Hematopoietic multipotent progenitor cell treated with erythropoietin and hydrocortisone succinate and interleukin-3 and kit ligand, for 8 days (in vitro differentiated cells): ENCODE results near the gene TTLL11.
"Not testable (repeated sequence)": the region's sequence is repeated elsewhere in the genome, so short reads cannot be mapped to it uniquely, and the experiment has no call there.

Experiments used
- DNase-seq: peaks from one replicate; pipeline ENCODE4 v3.0.0-alpha.2; 2015

TTLL11 gene

DNA sequence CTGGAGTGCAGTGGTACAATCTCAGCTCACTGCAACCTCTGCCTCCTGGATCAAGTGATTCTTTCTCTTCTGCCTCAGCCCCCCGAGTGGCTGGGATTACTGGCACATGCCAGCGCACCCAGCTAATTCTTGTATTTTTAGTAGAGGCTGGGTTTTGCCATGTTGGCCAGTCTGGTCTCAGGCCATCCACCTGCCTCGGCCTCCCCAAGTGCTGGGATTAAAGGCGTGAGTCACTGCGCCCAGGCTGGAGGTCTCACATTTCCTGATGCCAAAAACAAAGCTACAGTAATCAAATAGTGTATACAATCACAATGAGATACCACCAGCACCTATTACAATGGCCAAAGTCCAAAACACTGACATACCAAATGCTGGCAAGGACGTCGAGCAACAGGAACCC, 51.1 kb downstream of the TTLL11 start:
- DNase-seq: no peak

DNA sequence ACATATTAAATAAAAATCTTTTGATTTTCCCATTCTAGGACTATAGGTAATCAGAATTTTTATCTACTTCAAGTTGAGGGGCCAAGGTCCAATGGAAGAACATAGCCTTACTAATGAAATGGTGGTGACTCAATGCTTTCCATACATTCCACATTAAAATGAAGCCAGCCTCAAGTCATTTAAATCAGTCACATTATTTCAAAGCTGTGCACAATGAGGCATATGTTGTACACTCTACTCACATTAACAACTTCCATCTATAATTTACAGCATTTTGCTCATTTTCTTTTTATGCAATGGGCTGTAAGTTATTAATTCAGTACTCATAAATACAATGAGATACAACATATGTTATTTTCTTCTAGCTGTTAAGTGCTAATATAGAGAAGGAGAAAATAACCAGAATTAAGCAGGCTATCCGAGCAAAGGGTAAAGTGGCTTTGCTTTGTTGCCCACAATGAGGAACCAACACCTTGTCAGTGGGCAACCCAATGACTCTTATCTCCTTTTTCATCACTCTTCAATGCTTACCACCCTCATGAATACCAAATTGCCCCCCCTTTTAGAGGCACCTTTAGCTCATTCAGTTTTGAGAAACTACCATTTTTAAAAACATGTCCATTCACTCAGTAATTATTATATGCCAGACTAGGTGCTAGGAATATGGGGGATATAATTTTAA, 52.4 kb downstream of the TTLL11 start:
- no peak for DNase-seq

DNA sequence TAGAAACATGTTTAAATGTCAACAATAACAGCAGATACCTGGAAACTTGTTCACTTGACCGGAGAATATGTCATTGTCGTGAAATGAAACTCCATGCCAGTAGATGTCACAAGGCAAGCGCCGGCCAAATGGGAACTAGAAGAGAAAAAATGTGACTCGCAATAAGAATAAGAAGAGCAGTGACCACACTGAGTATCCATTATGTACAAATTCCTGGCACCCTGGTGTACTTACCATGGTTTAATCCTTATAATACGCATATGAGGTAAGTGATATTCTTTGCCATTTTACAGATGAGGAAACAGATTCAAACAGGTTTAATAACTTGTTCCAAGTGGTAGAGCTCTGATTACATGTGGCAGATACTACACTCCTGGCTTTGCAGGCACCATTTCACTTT, 53.9 kb downstream of the TTLL11 start:
- DNase-seq: no peak

DNA sequence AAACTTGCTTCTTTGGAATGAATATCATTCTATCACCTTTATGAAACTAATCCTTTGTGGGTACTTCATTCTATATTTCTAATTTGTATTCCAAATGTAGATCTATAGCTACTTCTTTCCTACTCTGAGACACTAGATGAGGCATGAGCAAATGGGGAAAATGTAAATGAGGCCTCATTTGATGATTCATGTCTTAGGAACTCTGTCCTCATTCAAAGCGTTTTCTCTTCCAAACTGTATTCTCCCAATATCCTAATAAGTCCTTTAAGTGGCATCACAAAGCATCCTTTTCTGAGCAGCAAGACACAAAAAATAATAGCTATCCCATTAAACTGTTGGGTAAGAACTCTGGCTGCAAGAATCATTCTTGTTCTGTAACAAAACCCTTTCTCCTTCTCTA, 56.1 kb downstream of the TTLL11 start:
- DNase-seq: no peak

DNA sequence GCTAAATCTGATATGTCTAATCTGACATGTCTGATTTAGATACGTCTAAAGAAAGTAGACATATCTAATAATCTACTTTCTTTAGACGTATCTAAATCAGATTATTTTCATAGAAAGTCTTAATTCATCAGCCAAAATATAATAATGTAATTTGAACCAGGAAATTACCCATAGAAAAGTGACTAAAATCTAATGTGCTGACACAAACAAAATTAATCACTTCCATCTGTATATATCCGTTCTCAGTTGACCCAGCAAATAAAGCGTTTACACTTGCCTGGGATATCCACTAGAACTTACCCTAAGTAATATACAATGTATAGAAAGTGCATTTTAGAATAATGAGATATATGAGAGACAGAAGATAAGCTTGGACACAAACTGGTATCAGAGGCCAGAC, 56.7 kb downstream of the TTLL11 start:
- DNase-seq: no peak

DNA sequence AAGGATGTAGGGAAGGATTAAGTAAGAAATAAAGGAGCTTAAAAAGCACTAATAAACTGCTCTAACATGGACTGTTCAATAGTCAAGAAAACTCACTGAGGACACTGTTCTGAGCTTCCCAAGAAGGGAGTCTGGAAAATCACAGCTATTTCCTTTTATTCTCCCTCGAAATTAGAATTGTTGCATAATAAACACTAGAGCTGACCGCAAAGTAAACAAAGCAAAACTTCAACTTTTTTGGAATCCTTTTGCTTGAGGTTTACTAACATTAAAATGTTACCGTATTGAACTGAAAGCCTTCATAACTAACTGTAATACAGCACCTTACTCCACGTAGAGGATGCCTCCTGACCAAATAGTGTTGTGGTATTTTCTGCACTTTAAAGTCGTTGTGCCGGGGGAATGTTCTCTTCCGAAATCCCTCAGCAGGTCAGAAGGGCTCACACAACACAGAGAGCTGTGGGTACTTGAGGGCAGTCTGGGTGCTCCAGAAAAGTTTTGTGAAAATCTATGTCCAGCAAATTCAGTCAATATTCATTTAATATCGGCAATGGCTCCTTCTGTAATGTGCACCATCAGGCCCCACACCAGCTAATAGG, 59.2 kb downstream of the TTLL11 start:
- no peak for DNase-seq

DNA sequence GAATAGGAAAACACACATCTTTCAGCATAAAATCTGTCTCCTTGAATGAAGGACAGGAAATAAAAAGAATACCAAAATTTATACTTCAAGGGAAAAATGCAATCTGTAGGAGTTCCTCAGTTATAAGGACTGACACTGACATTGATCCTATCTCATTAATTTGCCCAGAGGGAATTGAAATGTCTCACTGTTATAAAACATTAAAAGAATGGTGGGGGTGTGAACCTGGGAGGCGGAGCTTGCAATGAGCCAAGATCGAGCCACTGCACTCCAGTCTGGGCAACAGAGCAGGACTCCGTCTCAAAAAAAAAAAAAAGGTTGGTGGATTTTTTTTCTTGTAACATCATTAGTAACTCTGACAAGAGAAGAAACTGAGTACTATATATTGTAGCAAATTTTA, 60.8 kb downstream of the TTLL11 start:
- no peak for DNase-seq

DNA sequence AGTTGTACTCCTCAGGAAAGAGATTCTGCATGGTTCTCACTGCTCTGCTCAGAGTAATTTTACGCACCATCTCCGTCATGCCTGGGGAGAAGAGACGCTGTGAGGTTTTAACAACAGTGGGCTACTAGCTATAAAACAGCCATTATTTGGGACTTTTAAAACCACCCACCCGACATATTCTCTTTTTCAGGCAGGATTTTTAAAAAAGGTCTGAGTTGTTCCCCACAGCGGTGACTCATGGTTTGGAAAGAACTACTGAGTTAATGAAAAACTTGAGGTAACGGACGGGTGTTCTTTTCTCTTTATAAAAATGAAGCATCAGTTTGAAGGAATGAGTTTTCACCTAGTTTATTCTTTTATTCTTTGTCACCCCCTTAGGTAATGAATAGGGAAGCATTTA, 61.3 kb downstream of the TTLL11 start:
- DNase-seq: no peak

DNA sequence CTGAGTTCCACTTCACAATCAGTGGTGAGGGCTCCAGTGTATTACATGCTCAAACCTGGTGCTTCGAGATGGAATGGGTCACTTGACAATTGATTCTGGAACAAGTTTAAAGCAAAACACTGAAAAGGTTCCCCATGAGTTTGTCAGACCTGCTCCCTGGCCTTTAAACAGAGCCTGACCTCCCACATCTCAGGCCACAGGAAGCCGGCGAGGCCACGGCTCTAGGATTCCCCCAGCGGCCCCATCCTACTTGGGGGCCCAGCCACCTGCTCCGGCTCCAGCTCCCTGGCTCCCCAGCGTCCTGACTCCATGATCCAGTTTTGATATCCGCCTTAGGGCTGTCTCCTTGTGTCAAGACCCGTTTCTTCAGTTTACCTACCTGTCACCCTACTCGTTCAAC, 62.0 kb downstream of the TTLL11 start:
- no peak for DNase-seq

DNA sequence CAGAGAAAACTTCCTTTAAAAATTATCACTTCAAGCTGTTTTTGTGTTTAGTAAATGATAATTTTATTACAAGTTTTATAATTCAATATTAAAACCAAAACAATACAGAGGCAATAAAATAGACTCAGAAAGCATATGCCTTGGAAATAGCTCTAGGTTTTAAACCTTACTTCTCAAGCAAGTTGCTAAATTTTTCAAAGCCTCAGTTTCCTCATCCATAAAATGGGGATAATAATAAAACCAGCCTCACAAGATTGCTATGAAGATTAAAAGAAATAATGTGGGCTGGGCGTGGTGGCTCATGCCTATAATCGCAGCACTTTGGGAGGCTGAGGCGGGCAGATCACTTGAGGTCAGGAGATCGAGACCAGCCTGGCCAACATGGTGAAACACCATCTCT, 62.8 kb downstream of the TTLL11 start:
- no peak for DNase-seq

DNA sequence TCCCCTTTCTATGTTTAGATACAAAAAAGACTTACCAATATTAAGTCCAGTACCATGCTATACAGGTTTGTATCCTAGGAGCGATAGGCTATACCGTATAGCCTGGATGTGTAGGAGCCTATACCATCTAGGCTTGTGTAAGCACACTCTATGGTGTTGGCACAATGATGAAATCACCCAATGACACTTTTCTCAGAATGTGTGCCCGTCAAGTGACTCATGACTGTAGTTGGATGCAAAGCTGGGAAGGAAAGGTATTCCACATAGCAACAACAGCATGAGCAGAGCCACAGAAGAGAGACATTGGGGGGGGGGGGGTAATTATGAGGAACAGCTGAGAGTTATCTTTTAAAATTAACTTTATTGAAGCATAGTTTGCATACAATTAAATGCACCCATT, 63.2 kb downstream of the TTLL11 start:
- DNase-seq: no peak

DNA sequence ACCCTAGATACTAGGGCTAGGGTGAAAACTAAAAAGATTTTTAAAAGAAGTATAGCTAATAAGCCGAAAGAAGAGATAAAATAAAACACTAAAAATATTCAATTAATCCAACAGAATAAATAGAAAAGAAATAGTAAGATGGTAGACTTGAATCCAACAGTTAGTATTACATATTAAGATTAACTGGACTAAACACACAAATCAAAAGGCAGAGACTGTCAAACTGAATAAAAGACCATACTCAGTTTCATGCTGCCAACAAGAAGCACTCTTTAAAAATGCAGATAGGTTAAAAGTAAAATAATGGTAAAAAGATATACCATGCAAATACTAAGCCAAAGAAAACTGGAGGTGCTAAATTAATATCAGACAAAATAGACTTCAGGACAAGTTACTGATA, 65.0 kb downstream of the TTLL11 start:
- DNase-seq: no peak

DNA sequence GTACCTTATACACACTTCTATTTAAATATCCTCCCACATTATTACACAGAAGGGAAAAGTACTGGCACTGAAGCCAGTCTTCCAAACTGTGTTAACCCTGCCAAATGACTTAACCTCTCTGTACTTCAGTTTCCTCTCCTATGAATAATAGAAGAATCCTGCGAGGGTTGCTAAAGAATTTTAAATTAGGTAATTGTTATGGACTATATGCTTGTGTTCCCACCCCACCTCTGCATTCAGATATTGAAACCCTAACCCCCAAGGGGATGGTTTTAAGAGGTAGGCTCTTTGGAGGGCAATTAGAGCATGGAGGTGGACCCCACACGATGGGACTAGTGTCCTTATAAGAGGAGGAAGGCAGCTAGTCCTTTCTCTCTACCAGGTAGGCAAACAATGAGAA, 72.7 kb downstream of the TTLL11 start:
- DNase-seq: no peak

DNA sequence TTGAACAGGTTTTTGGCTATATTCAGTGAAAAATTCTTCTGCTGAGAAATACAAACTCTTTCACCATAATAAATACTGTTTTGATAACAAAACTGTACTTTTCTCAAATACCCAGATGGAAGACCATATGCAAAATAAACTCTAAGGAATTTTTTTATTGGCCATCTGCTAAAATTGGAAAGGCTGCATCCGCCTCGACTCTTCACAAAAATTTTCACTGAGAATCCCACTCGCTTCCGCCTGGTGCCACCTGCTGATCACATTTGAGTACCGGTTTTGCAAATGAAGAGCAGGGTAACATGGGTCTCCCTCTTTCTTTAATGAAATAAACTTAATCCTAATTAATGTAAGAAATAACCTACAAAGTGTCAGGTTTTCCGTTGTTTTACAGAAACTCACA, 76.4 kb downstream of the TTLL11 start:
- DNase-seq: peak; percentile 16

DNA sequence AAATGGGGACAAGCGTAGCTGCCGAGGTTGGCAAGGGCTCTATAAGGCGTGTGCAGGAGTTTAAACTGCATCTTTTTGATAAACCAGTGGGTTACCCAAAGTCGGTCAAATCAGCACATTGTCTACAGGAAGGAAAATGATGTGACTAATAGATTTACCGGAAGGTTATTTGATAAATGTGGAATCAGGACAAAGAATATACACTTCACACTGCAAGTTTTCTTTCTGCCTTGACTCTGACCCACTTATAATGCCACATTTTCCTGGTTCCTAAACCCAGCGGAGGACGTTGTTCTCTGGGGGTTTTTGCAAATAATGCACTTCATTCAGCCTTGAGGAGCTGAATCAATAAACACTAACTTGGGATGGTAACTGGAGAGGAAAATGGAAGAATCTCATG, 76.8 kb downstream of the TTLL11 start:
- peak; percentile 54 for DNase-seq

DNA sequence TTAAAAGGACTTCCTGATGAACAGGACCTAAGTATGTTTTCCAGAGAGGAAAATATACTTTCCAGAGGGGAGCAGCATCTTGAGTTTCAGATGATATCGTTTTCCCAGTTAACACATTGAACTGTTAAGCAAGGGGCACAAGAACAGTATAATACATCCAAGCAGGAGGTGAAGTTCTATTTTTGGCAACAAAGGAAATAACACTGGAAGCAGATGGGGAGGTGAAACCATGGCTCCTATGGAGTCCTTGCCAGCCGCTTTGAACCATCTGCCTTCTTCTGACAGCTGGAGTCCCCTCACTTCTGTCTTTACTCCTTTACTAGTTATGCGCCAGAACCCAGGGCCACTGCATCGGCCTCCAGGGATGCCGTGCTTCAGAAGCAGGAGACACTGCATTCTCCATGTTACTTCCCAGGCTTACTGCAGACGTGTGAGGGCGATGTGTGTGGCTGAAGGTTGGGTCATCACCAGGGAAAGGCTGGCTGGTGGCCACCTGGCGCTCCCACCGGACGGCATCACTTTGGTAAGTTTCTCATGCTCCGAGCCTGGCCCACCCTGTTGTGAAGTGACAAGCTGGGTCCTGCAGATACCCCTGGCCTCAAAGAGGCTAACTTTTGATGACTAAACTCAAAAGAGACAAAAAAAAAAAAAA, 77.8 kb downstream of the TTLL11 start:
- no peak for DNase-seq

DNA sequence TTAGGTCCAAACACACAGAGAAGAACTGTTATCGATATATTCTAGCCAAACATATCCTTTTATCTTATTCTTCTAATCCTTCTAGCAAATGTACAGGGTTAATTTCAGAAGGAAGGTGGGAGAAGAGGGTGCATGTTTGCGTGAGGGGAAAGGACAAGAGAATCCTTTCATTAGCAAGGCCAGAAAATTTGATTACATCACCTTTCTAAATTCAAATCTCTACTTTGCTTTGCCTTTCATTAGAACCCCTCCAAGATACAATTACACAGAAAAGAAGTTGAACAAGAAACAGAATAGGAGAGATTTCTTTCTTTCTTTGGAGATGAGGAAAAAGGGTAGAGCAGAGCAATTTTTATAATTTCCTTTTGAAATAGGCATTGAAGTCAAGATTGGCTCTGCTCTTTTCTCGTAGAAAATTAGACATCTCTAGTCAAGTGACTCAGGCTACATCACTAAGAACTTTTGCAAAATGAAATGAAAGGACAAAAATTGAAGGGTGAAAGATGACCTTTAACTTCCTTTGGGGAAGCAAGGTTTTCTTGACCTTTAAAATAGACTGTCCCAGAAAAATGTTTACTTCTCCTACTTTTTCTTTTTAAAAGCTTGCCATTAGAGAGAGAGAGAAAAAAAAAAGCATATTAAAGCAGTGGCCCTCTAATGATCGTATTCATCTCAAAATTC, 81.2 kb downstream of the TTLL11 start:
- DNase-seq: no peak

DNA sequence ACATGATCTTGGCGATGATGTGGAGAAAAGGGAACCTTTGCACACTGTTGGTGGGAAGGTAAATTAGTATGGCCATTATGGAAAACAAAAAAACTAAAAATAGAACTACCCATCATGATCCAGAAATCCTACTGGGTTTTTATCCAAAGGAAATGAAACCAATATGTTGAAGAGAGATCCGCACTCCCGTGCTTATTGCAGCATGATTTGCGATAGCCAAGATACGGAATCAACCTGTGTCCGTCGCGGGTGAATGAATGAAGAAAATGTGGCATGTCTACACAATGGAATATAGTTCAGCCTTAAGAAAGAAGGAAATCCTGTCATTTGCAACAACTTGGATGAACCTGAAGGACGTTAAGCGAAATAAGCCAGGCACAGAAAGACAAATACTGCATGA, 84.5 kb downstream of the TTLL11 start:
- no peak for DNase-seq

DNA sequence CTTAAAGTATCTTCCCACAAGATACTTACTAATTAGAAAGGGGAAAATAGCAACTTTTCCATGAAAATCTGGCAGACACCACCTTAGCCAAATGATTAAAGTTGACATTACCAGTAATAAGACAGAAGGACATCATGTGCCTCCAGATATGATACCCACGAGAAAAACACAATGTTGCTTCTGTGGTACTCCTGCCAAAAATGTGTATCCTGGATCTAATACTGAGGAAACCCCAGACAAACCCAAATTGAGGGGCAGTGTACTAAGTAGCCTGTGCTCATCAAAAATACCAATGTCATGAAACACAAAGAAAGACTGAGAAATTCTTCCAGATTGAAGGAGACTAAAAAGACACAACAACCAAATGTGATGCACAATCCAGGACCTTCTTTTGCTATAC, 85.3 kb downstream of the TTLL11 start:
- no peak for DNase-seq

DNA sequence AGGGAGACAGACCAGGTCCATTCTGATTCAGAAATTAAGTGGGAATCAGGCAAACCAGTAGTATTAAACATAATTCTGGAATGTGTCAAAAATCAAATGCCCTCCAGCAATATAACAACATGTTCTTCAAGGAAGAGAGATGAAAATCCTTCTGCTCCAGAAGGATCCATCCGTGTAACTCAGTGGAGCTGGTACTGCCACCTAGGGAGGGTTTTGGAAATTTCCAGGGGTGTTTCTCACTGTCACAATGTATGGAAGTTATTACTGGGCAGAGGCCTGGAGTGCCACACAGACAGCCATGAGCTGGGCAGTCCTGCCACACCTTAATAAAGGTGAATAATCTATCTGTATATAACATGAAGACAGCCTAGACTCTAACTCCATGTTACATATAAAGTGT, 87.5 kb downstream of the TTLL11 start:
- no peak for DNase-seq

DNA sequence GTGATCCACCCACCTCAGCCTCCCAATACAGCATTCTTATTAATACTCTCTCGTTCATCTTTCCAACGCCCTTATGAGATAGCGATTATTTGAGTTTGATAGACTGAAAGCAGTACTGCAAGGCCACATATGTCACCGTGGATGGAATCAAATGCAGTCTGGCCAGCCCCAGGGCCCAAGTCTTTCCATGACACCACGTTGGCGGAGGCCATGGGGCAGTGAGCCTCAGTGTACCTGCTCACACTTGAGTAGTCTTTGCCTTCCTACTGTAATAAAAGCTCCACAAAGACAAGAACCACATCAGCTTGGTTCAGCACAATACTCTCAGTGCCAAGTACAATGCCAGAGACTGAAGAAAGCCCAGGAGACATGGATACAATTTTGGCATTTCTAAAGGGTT, 88.5 kb downstream of the TTLL11 start:
- DNase-seq: no peak

DNA sequence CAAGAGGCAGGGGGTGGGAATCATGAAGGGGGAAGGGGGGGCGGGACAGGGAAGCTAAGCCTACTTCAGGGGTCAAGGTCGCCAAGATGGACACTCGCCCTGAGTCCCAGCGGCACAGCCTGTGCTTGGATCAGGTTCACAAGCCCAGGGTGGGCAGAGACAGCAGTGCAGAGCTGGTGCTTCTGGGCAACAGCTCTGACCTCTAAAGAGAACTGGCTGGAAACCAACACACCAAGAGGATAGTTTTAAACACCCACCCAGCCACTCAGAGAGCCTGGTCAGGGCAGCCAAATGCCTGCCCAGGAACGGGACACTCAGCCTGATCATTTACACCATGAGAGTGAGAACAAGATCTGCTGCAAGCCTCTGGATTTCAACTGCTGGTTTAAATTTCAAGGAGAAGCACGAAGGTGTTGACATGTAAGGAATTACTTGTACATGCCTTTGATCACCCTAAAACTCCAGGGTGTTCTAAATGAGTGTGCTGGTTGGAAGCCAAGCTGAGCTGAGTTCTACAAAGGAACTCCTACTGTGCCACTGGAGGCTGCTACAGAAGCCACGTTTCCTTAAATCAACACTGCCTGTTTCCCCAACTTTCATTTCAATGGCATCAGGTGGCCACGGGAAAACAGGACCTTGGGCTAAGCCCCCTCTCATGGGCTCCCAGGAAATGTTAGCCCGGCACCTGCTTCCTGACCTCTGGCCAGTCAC, 91.5 kb downstream of the TTLL11 start:
- no peak for DNase-seq

DNA sequence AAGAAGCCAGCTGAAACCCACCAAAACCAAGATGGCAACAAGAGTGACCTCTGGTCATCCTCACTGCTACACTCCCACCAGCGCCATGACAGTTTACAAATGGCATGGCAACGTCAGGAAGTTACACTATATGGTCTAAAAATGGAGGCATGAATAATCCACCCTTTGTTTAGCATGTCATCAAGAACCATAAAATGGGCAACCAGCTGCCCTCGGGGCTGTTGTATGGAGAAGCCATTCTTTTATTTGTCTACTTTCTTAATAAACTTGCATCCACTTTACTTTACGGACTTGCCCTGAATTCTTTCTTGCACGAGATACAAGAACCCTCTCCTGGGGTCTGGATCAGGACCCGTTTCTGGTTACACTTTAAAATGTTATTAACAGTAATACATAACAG, 92.6 kb downstream of the TTLL11 start:
- DNase-seq: not testable (repeated sequence)

DNA sequence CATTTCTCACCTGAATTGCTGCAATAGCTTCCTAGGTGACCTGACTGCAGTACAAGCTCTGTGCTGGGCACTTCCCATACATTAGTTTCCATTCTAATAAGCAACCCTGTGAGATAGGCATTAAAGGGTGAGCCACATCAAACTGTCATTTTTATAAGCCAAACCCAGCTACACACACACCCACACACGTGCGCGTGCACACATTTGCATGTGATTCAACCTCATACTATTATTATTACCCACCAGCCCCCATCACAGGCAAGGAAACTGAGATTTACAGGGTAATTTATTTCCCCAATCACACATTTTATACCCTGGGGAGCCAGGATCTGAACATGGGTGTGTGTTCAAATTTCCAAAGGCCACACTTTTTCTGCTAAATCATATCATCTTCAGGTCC, 93.6 kb downstream of the TTLL11 start:
- DNase-seq: no peak
